Breast epithelium (tissue), 4 donors: Measurements from ENCODE around the gene SELENOP. TPM values are rescaled to one million over a fixed set of nuclear protein-coding genes. Genes with fewer than 3 reads are reported as not detected.

Experiments
- DNase-seq, 2 donors: peaks; one replicate each; pipeline ENCODE4 v3.0.0-alpha.2; 2019; ENCODE audit warnings: low spot score in 2 of 2
- H3K27ac ChIP-seq, 2 donors: fragments of 200-600 bp; sonication (generic) in 1 of 2; one replicate each; pipeline ENCODE4 v1.5.1; 2016 to 2019; ENCODE audit warnings: mild to moderate bottlenecking in 1 of 2
- H3K27me3 ChIP-seq, 2 donors: fragments of 200-600 bp; sonication (generic) in 1 of 2; one replicate each; pipeline versions ENCODE4 v1.5.1 to v1.6.0; 2017 to 2019; ENCODE audit warnings: control low read depth in 1 of 2, mild to moderate bottlenecking in 1 of 2
- H3K36me3 ChIP-seq: fragments of 200-600 bp; one replicate; pipeline ENCODE4 v1.5.1; 2019
- H3K4me1 ChIP-seq, 2 donors: fragments of 200-600 bp; sonication (generic); one replicate each; pipeline ENCODE4 v1.5.1; 2016 to 2019; ENCODE audit warnings: control low read depth in 1 of 2
- H3K4me3 ChIP-seq, 3 donors: fragments of 200-600 bp; sonication (generic); 1 replicate in 2 of 3; 2 replicates in 1 of 3; pipeline ENCODE4 v1.5.1; 2016 to 2019; ENCODE audit warnings: mild to moderate bottlenecking in 3 of 3, moderate library complexity in 2 of 3
- H3K9me3 ChIP-seq, 2 donors: fragments of 200-600 bp; sonication (generic) in 1 of 2; one replicate each; pipeline ENCODE4 v1.5.1; 2016 to 2019; ENCODE audit warnings: control low read depth in 1 of 2
- CTCF ChIP-seq, 3 donors: fragments of 450-650 bp; IDR thresholded peaks; one replicate each; pipeline ENCODE4 v1.5.1; 2016 to 2017; ENCODE audit warnings: antibody characterized with exemption in 3 of 3, mild to moderate bottlenecking in 3 of 3, moderate library complexity in 3 of 3
- POLR2A ChIP-seq: fragments of 450-650 bp; IDR thresholded peaks from one replicate; pipeline ENCODE4 v1.6.1; 2016; ENCODE audit warnings: antibody characterized with exemption, mild to moderate bottlenecking, moderate library complexity
- POLR2AphosphoS5 ChIP-seq, 3 donors: sonication (generic); formaldehyde crosslinking; IDR thresholded peaks; one replicate each; pipeline ENCODE4 v1.6.1; 2017; ENCODE audit warnings: antibody characterized with exemption in 3 of 3
- intact Hi-C: fragments of 100-400 bp; cut with DNase I; formaldehyde crosslinking; loops from one replicate; pipeline ENCODE4 v1.15.1; 2023; ENCODE audit warnings: low total_unique reads
- total RNA-seq, 3 donors: library from RNA; depleted of rRNA; stranded (reverse); fragments of >200 nt; gene quantifications; one replicate each; pipeline ENCODE4 v1.1.0, GENCODE V29; 2016

Gene SELENOP
- total RNA-seq, 3 donors from 2014 or later: 509 to 1,868 (median 1,002) TPM

- Histone ChIP-seq H3K27ac (peak overlapping the region in 1 of 2 donors; percentile 33), H3K36me3 (no peaks in the 10 kb centered on the region), H3K4me1 (peaks cover 5 to 8% of the 10 kb centered on the region in 2 donors), H3K4me3 (no peak overlapping the region), H3K9me3 (no peaks in the 10 kb centered on the region), H3K27me3 (no peaks in the 10 kb centered on the region)
- no peak for DNase-seq
- intact Hi-C loops: no loop called here
- TF ChIP-seq POLR2AphosphoS5 (IDR thresholded peaks at IDR 0.05): no peak
Observed at GRCh38 chr5:42842921-42843641, 31.4 kb upstream of the SELENOP start.

- Histone ChIP-seq H3K27me3 (no peaks in the 10 kb centered on the region), H3K9me3 (no peaks in the 10 kb centered on the region), H3K27ac (peak overlapping the region; percentile 77 to 89), H3K4me3 (peak overlapping the region in 1 of 3 donors; percentile 43), H3K4me1 (peaks cover 5 to 8% of the 10 kb centered on the region in 2 donors), H3K36me3 (no peaks in the 10 kb centered on the region)
- TF ChIP-seq CTCF (IDR thresholded peaks at IDR 0.05) (no peak), POLR2A (no peak), POLR2AphosphoS5 (IDR thresholded peaks at IDR 0.05) (no peak)
- no peak for DNase-seq
- intact Hi-C loops: no loop called here
Observed at GRCh38 chr5:42840842-42841567, 29.3 kb upstream of the SELENOP start.

GRCh38 chr5:42840269-42840668, 28.6 kb upstream of the SELENOP start:
- no peaks in the 10 kb centered on the region for H3K9me3 ChIP-seq
- no peaks in the 10 kb centered on the region for H3K36me3 ChIP-seq
- intact Hi-C loops: no loop called here
- peak overlapping the region; percentile 0 to 43 (median 12) for H3K4me3 ChIP-seq
- peak overlapping the region; percentile 77 to 89 for H3K27ac ChIP-seq
- H3K27me3 ChIP-seq: no peaks in the 10 kb centered on the region
- peak in 1 of 2 donors; percentile 76 for DNase-seq
- H3K4me1 ChIP-seq: peaks cover 5 to 8% of the 10 kb centered on the region in 2 donors
- TF ChIP-seq POLR2AphosphoS5 (IDR thresholded peaks at IDR 0.05) (peak; percentile 51 to 87 (median 77)), CTCF (IDR thresholded peaks at IDR 0.05) (no peak)

- Histone ChIP-seq H3K4me1 (peaks cover 5 to 8% of the 10 kb centered on the region in 2 donors), H3K27ac (peak overlapping the region in 1 of 2 donors; percentile 6), H3K27me3 (no peaks in the 10 kb centered on the region), H3K36me3 (no peaks in the 10 kb centered on the region), H3K9me3 (no peaks in the 10 kb centered on the region), H3K4me3 (no peak overlapping the region)
- DNase-seq: no peak
- TF ChIP-seq CTCF (IDR thresholded peaks at IDR 0.05) (no peak), POLR2AphosphoS5 (IDR thresholded peaks at IDR 0.05) (no peak), POLR2A (no peak)
- intact Hi-C loops: no loop called here
Observed at GRCh38 chr5:42839196-42839595, 27.5 kb upstream of the SELENOP start.

GRCh38 chr5:42837601-42838000, 25.9 kb upstream of the SELENOP start:
- intact Hi-C loops: no loop called here
- TF ChIP-seq POLR2A (no peak), POLR2AphosphoS5 (IDR thresholded peaks at IDR 0.05) (no peak), CTCF (IDR thresholded peaks at IDR 0.05) (no peak)
- H3K27ac ChIP-seq: no peak overlapping the region
- peaks cover 5 to 8% of the 10 kb centered on the region in 2 donors for H3K4me1 ChIP-seq
- H3K36me3 ChIP-seq: no peaks in the 10 kb centered on the region
- no peak overlapping the region for H3K4me3 ChIP-seq
- DNase-seq: no peak
- no peaks in the 10 kb centered on the region for H3K9me3 ChIP-seq
- H3K27me3 ChIP-seq: no peaks in the 10 kb centered on the region
